ENCODE measurements around the gene SCEL.
"Not testable (repeated sequence)": the region's sequence is repeated elsewhere in the genome, so short reads cannot be mapped to it uniquely, and the experiment has no call there.

Gene SCEL

GRCh38 chr13:77535448-77535847, at the start of gene SCEL:
TSS of gene SCEL (plus strand) at chr13:77535706. CDS start at chr13:77555876, 20,170 bp downstream.
- no peak for DNase-seq

GRCh38 chr13:77489566-77490337, 45.8 kb upstream of the SCEL start:
- DNase-seq: no peak

- peak; percentile 74 for DNase-seq
Observed at GRCh38 chr13:77492982-77493381, 42.5 kb upstream of the SCEL start.

DNA sequence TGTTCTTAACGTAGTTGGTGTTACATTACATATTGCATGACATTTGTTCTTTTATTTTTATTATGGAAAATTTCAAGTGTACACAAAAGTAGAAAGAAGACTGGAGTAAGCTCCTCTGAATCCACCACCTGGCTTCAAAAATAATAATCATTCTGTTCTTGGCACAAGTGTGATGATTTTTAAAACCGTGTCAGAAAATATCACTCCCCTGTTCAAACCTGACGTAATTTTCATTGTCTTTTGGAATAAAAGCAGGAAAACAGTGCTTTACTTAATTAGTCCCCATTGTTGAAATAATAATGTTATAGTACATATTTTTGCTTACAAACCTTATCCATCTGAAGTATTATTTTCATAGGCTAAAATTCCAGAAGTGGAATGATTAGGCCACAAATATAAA, 41.3 kb upstream of the SCEL start:
- DNase-seq: no peak

- DNase-seq: no peak
Observed at GRCh38 chr13:77497350-77497749, 38.2 kb upstream of the SCEL start.

GRCh38 chr13:77497835-77498234, 37.7 kb upstream of the SCEL start:
- no peak for DNase-seq

- DNase-seq: no peak
Observed at GRCh38 chr13:77502104-77502720, 33.3 kb upstream of the SCEL start.

GRCh38 chr13:77503398-77503797, 32.1 kb upstream of the SCEL start:
- no peak for DNase-seq

- no peak for DNase-seq
Observed at GRCh38 chr13:77506874-77507273, 28.6 kb upstream of the SCEL start.

DNA sequence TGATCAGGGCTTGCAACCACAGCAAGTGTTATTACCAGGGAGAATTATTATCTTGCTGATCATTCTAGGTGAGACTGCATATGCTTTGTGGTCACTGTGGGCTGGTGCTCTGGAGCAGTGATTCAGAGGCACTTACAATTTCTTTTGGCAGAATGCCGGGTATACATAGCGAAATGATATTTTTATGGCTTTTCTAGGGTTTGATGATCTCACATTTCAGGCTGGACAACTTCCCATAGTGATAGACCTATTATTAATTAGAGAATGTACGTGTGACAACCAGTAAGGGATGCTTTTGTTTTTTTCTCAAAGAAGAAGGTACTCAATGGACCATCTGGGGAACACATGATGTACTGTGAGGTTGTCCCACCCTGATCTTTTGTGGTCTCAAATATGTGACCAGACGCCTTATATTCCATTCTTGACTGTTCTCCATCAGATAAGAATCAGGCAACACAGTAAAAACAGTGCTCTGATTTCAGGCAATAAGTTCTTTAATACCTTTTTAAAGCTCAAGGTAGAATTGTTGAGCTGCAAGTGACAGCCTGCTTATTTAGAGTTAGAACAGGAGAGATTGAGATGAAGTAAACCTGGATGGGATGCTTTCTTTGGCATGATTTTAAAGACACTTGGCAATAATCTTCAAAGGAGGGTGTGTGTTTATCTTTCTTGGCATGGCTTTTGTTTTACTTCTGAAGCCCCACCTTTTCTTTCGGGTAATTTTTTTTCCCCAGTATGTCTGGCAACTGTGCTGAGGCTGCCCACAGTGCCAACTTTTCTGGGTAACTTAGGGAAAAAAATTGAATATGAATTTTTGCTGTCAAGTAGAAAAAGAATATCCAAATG, 27.4 kb upstream of the SCEL start:
- peak; percentile 16 for DNase-seq

DNA sequence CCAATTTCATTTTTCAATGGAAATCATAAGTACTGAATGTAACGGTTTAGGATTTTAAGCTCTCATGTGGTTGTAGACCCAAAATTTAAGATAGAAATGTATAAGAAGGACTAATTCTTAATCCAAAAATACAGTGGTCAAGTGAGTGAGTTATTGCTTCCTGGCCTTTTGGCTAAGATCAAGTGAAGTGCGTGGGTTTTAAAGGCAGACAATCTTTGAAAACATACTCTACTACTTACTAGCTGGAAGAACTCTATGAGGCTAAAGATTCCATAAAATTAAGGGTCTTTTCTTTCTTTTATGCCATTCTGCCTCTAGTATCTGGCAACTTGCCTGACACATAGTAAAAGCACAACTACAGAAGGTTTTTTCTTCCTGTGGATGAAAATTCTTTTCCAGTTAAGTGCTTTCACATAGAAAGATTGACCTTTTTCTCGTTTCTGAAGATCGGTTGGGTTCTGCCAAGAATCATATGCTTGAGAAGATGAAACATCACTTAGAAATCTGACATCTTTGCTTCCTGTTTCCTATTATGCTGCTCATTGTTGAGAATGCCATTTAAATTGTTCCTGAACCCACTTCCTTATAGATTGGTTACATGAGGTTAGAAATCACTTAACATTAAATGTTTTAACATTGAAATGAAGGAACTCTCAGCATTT, 26.4 kb upstream of the SCEL start:
- no peak for DNase-seq

- no peak for DNase-seq
Observed at GRCh38 chr13:77510156-77510555, 25.4 kb upstream of the SCEL start.

GRCh38 chr13:77511552-77511951, 24.0 kb upstream of the SCEL start:
- peak; percentile 43 for DNase-seq

DNA sequence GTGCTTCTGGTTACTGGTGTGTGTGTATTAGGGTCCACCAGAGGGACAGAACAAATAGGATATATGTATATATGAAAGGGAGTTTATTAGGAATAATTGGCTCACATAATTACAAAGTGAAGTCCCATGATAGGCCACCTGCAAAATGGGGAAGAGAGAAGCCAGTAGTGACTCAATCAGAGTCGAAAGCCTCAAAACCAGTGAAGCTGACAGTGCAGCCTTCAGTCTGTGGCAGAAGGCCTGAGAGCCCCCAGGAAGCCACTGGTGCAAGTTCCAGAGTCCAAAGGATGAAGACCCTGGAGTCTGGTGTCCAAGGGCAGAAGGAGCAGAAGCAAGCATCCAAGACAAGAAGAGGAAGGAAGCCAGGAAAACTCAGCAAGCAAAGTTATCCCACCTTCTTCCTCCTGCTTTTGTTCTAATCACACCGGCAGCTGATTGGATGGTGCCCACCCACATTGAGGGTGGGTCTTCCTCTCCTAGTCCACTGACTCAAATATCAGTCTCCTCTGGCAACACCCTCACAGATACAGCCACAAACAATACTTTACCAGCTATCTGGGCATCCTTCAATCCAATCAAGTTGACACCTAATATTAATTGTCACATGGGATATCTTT, 21.7 kb upstream of the SCEL start:
- no peak for DNase-seq

DNA sequence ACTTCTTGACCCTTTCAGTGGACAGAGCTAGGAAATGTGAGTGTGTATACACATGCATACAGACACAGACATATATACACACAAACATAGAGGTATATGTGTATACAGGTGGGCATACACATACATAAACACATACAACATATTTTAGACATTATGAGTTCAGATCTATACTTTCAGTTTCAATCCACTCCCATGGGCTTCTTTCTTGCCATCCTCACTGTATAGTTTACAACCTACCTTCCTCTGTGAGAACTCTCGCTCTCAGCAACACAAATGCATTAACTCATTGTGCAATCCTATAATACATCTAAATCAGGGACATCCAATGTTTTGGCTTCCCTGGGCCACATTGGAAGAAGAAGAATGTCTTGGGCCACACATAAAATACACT, 21.2 kb upstream of the SCEL start:
- DNase-seq: no peak

- DNase-seq: no peak
Observed at GRCh38 chr13:77515785-77516184, 19.7 kb upstream of the SCEL start.

DNA sequence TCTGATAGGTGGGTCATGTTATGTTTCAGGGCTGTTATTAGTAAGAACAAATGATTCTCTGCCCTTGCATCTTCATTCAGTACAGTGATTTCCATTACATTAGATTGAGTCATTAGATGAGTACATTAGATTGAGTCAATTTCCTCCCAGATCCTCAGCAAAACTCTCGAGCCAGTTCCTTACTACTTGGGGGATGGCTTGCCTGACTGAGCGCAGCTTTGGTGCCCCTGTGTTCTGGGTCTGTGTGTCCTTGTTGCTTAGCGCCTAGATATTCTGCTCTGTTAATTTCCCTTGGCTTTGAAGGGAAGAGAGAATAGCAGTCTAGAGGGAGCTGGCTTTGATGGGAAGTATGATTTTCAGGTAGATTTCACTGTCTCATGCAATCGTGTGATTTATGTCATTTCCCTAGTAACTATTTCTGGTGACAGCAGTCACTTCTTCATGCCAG, 19.1 kb upstream of the SCEL start:
- no peak for DNase-seq

DNA sequence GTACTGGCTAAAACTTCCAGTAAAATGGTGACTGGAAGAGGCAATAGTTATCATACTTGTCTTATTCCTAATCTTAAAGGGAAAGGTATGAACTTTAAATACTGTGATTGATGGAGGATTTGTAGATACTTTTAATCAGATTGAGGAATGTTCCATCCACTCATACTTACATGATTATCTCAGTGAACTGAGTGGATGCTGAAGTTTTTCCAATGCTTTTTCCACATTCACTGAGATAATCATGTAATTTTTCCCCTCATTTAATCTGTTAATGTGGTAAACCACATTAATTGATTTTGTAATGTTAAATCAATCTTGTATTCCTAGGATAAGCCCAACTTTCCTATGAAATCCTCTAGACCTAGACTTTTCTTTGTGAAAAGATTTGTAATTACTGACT, 17.2 kb upstream of the SCEL start:
- DNase-seq: no peak

GRCh38 chr13:77519396-77519795, 16.1 kb upstream of the SCEL start:
- not testable (repeated sequence) for DNase-seq

- DNase-seq: no peak
Observed at GRCh38 chr13:77519808-77520207, 15.7 kb upstream of the SCEL start.

GRCh38 chr13:77521194-77521593, 14.3 kb upstream of the SCEL start:
- DNase-seq: no peak

GRCh38 chr13:77521595-77522367, 13.7 kb upstream of the SCEL start:
- no peak for DNase-seq

Data from DMS153 (cell line).